HG02840 (cell line): ENCODE measurements around the gene KRT17.
"Not testable (repeated sequence)": the region's sequence is repeated elsewhere in the genome, so short reads cannot be mapped to it uniquely, and the experiment has no call there.

Experiments used
- ATAC-seq: cut with Tn5 transposase; IDR thresholded peaks from one replicate; pipeline ENCODE4 v1.9.1; 2021; ENCODE audit warnings: mild to moderate bottlenecking, moderate library complexity, moderate number of reproducible peaks; ENCODE audit not compliant: unreplicated experiment, low FRiP score

The KRT17 gene

GRCh38 chr17:41580687-41581365 is 43.5 kb downstream of the KRT17 start:
- ATAC-seq = no peak

GRCh38 chr17:41580244-41580575 is 44.2 kb downstream of the KRT17 start:
- ATAC-seq = no peak

GRCh38 chr17:41579484-41580243 is 44.7 kb downstream of the KRT17 start:
- no peak for ATAC-seq

GRCh38 chr17:41578971-41579370 is 45.4 kb downstream of the KRT17 start:
- ATAC-seq = no peak

DNA sequence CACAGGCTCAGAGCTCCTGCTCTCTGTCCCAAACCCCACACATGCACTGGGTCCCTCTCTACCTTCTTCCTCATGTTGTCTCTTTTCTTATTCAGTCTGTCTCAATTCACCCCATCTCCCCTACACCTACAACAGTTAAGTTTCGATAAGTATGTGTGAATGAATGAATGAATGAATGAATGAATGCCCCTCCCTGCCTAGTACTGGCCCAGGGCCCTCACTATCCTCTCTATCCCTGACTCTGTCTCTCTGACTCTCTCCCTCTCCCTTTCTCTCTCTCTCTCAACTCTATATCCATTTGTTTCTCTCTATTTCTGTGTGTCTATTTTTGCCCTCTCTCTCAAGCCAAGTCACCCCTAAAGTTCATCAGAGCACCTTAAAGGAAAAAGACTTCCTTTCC is 45.8 kb downstream of the KRT17 start:
- ATAC-seq = no peak

DNA sequence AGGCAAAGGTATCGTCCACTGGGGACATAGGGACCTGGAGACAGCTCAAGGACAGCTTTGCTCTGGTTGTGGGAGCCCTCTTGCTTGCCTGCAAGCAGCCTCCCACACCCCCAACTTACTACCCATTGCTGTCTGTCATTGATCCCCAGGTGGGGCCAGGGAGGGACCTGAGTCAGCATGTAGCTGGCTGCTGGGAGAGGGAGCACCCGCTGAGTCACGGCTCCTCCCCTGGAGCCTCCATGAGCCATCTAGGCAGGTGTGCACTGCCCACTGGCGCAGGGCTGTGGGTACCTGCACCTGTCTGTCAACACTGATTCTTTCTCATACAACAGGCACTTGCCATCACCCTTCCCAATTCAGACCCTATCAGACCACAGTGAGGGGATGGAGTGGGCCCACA is 47.6 kb downstream of the KRT17 start:
- ATAC-seq = not testable (repeated sequence)

DNA sequence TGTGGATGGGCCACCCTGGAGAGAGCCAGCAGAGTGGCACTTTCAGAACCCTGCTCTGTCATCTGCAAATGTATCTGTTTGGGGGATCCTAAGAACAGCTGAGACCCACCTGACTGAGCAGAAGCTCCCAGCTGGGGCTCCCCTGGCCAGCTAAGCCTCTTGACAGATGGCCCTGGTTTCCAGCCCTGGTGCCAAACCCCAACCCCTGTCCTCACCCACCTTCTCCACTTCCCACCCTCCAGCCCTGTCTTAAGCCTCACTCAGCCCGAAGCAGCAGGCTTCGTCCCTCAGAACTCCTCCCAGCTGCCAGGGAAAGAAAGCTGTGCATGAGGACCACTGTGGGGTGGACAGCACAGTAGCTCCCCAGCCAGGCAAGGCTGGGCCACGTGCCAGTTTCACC is 49.0 kb downstream of the KRT17 start:
- ATAC-seq = no peak

GRCh38 chr17:41571561-41572434 is 52.6 kb downstream of the KRT17 start, which contains the start of gene KRT9:
KRT9 (minus strand) TSS chr17:41572059; CDS start chr17:41571992, 67 bp downstream.
- ATAC-seq = no peak
